HEK293 (cell line): Measurements from ENCODE around the gene ACKR1.

Experiments used
- CTCF ChIP-seq: fragments of 450-650 bp; formaldehyde crosslinking; IDR thresholded peaks from 2 replicates; pipeline ENCODE4 v1.5.1; 2016; ENCODE audit warnings: missing biosample characterization, missing genetic modification characterization
- SP2 ChIP-seq: fragments of 450-650 bp; formaldehyde crosslinking; IDR thresholded peaks from 2 replicates; pipeline ENCODE4 v1.5.1; 2016; ENCODE audit warnings: missing biosample characterization, missing genetic modification characterization
- YY1 ChIP-seq: fragments of 450-650 bp; formaldehyde crosslinking; IDR thresholded peaks from 2 replicates; pipeline ENCODE4 v1.5.1; 2018; ENCODE audit warnings: missing biosample characterization, missing genetic modification characterization
- ZBTB7A ChIP-seq: fragments of 450-650 bp; formaldehyde crosslinking; IDR thresholded peaks from 2 replicates; pipeline ENCODE4 v1.5.1; 2016; ENCODE audit warnings: low read depth, missing biosample characterization, missing genetic modification characterization
- ZFP3 ChIP-seq: fragments of 450-650 bp; formaldehyde crosslinking; IDR thresholded peaks from 2 replicates; pipeline ENCODE4 v1.5.1; 2016; ENCODE audit warnings: low read depth, missing biosample characterization, missing genetic modification characterization
- ZFP37 ChIP-seq: fragments of 450-650 bp; formaldehyde crosslinking; IDR thresholded peaks from 2 replicates; pipeline ENCODE4 v1.5.1; 2016; ENCODE audit warnings: missing biosample characterization, missing genetic modification characterization
- ZNF239 ChIP-seq: fragments of 450-650 bp; formaldehyde crosslinking; IDR thresholded peaks from 2 replicates; pipeline ENCODE4 v1.5.1; 2016; ENCODE audit warnings: missing biosample characterization, missing genetic modification characterization
- ZNF521 ChIP-seq: fragments of 450-650 bp; formaldehyde crosslinking; IDR thresholded peaks from 2 replicates; pipeline ENCODE4 v1.5.1; 2017; ENCODE audit warnings: missing biosample characterization, mild to moderate bottlenecking, missing genetic modification characterization
- ZNF529 ChIP-seq: fragments of 450-650 bp; formaldehyde crosslinking; IDR thresholded peaks from 2 replicates; pipeline ENCODE4 v1.5.1; 2017; ENCODE audit warnings: missing genetic modification characterization, missing biosample characterization; ENCODE audit not compliant: insufficient replicate concordance
- ZNF623 ChIP-seq: fragments of 450-650 bp; formaldehyde crosslinking; IDR thresholded peaks from 2 replicates; pipeline ENCODE4 v1.5.1; 2016; ENCODE audit warnings: missing biosample characterization, missing genetic modification characterization
- ZNF792 ChIP-seq: fragments of 450-650 bp; formaldehyde crosslinking; IDR thresholded peaks from 2 replicates; pipeline ENCODE4 v1.5.1; 2016; ENCODE audit warnings: missing biosample characterization, missing genetic modification characterization
- TF ChIP-seq, protein P1 (sequence below): fragments of 450-650 bp; formaldehyde crosslinking; IDR thresholded peaks from 2 replicates; pipeline ENCODE4 v1.5.1; 2016; ENCODE audit warnings: missing biosample characterization, missing genetic modification characterization
- TF ChIP-seq, protein P2 (sequence below): fragments of 450-650 bp; formaldehyde crosslinking; conservative IDR thresholded peaks from 2 replicates; pipeline ENCODE4 v1.5.1; 2016; ENCODE audit warnings: low read depth, missing biosample characterization, missing genetic modification characterization

GRCh38 chr1:159205225-159205624, 550 bp downstream of the ACKR1 start:
- TF ChIP-seq CTCF (tag by site-specific recombination) = no peak
- no peak for TF ChIP-seq ZNF529
- TF ChIP-seq YY1 (tag by site-specific recombination) = no peak
- no peak for TF ChIP-seq ZNF239 (tag by site-specific recombination)
- TF ChIP-seq SP2 = no peak
- TF ChIP-seq, protein P1, sequence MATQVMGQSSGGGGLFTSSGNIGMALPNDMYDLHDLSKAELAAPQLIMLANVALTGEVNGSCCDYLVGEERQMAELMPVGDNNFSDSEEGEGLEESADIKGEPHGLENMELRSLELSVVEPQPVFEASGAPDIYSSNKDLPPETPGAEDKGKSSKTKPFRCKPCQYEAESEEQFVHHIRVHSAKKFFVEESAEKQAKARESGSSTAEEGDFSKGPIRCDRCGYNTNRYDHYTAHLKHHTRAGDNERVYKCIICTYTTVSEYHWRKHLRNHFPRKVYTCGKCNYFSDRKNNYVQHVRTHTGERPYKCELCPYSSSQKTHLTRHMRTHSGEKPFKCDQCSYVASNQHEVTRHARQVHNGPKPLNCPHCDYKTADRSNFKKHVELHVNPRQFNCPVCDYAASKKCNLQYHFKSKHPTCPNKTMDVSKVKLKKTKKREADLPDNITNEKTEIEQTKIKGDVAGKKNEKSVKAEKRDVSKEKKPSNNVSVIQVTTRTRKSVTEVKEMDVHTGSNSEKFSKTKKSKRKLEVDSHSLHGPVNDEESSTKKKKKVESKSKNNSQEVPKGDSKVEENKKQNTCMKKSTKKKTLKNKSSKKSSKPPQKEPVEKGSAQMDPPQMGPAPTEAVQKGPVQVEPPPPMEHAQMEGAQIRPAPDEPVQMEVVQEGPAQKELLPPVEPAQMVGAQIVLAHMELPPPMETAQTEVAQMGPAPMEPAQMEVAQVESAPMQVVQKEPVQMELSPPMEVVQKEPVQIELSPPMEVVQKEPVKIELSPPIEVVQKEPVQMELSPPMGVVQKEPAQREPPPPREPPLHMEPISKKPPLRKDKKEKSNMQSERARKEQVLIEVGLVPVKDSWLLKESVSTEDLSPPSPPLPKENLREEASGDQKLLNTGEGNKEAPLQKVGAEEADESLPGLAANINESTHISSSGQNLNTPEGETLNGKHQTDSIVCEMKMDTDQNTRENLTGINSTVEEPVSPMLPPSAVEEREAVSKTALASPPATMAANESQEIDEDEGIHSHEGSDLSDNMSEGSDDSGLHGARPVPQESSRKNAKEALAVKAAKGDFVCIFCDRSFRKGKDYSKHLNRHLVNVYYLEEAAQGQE = no peak
- no peak for TF ChIP-seq ZFP37
- TF ChIP-seq, protein P2, sequence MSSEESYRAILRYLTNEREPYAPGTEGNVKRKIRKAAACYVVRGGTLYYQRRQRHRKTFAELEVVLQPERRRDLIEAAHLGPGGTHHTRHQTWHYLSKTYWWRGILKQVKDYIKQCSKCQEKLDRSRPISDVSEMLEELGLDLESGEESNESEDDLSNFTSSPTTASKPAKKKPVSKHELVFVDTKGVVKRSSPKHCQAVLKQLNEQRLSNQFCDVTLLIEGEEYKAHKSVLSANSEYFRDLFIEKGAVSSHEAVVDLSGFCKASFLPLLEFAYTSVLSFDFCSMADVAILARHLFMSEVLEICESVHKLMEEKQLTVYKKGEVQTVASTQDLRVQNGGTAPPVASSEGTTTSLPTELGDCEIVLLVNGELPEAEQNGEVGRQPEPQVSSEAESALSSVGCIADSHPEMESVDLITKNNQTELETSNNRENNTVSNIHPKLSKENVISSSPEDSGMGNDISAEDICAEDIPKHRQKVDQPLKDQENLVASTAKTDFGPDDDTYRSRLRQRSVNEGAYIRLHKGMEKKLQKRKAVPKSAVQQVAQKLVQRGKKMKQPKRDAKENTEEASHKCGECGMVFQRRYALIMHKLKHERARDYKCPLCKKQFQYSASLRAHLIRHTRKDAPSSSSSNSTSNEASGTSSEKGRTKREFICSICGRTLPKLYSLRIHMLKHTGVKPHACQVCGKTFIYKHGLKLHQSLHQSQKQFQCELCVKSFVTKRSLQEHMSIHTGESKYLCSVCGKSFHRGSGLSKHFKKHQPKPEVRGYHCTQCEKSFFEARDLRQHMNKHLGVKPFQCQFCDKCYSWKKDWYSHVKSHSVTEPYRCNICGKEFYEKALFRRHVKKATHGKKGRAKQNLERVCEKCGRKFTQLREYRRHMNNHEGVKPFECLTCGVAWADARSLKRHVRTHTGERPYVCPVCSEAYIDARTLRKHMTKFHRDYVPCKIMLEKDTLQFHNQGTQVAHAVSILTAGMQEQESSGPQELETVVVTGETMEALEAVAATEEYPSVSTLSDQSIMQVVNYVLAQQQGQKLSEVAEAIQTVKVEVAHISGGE (tag by site-specific recombination) = no peak
- TF ChIP-seq ZNF521 (tag by site-specific recombination) = no peak
- no peak for TF ChIP-seq ZNF792 (tag by site-specific recombination)
- TF ChIP-seq ZFP3 (tag by site-specific recombination) = no peak
- no peak for TF ChIP-seq ZNF623
- no peak for TF ChIP-seq ZBTB7A
